ENCODE results near the gene C9orf57.
"Not testable (repeated sequence)": the region's sequence is repeated elsewhere in the genome, so short reads cannot be mapped to it uniquely, and the experiment has no call there.

C9orf57 gene

GRCh38 chr9:72060513-72060912, at the start of gene C9orf57:
TSS of gene C9orf57 (minus strand) at chr9:72060613. CDS start at chr9:72059331, 1,282 bp downstream.
- no peak for DNase-seq (ENCODE audit: low read depth in 3 of 3)

- no peak for DNase-seq (ENCODE audit: low read depth in 3 of 3)
These were observed 42.1 kb upstream of the C9orf57 start for GRCh38 chr9:72102520-72102919.

DNA sequence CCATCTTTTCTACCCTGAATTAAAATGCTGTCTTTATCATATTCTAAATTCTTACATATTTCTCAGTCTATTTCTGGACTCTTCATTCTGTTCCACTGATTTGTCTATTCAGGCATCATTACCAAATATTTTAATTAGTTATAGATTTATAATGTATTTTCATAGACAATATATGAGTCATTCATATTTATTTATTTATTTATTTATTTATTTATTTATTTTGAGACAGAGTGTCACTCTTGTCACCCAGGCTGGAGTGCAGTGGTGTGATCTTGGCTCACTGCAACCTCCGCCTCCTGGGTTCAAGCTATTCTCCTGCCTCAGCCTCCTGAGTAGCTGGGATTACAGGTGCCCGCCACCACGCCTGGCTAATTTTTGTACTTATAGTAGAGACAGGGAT, 35.1 kb upstream of the C9orf57 start:
- not testable (repeated sequence) for DNase-seq (ENCODE audit: low read depth in 3 of 3)

GRCh38 chr9:72092820-72093219, 32.4 kb upstream of the C9orf57 start:
- DNase-seq (ENCODE audit: low read depth in 3 of 3), result no peak

GRCh38 chr9:72089451-72090130, 29.2 kb upstream of the C9orf57 start:
- no peak for DNase-seq (ENCODE audit: low read depth in 3 of 3)

GRCh38 chr9:72082536-72082935, 22.1 kb upstream of the C9orf57 start:
- no peak for DNase-seq (ENCODE audit: low read depth in 3 of 3)

DNA sequence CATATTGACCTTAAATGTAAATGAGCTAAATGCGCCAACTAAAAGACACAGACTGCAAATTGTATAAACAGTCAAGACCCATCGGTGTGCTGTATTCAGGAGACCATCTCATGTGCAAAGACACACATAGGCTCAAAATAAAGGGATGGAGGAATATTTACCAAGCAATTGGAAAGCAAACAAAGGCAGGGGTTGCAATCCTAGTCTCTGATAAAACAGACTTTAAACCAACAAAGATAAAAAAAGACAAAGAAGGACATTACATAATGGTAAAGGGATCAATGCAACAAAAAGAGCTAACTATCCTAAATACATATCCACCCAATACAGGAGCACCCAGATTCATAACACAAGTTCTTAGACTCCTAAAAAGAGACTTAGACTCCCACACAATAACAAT, 14.3 kb upstream of the C9orf57 start:
- DNase-seq (ENCODE audit: low read depth in 3 of 3), result not testable (repeated sequence)

- no peak for DNase-seq (ENCODE audit: low read depth in 3 of 3)
These were observed 4.7 kb upstream of the C9orf57 start for GRCh38 chr9:72065076-72065475.

- DNase-seq (ENCODE audit: low read depth in 3 of 3), result no peak
These were observed 8.3 kb downstream of the C9orf57 start for GRCh38 chr9:72052122-72052521.

DNA sequence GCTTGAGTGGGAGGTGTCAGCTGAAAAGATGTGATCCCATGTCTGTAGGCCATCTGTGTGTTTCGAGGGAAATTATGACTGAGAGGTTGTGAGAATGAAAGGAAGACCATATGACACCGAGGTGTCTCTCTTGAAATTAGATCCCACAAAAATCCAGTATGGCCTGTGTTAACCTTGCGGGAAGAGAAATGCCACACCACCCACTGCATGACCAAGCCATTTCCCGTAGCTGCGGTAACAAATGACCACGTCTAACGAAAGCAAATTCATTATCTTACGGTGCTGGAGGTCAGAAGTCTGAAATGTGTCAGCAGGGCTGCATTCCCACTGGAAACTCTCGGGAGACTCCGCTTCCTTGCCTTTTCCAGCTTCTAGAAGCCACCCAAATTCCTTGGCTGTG, 11.6 kb downstream of the C9orf57 start:
- DNase-seq (ENCODE audit: low read depth in 3 of 3), result no peak

DNA sequence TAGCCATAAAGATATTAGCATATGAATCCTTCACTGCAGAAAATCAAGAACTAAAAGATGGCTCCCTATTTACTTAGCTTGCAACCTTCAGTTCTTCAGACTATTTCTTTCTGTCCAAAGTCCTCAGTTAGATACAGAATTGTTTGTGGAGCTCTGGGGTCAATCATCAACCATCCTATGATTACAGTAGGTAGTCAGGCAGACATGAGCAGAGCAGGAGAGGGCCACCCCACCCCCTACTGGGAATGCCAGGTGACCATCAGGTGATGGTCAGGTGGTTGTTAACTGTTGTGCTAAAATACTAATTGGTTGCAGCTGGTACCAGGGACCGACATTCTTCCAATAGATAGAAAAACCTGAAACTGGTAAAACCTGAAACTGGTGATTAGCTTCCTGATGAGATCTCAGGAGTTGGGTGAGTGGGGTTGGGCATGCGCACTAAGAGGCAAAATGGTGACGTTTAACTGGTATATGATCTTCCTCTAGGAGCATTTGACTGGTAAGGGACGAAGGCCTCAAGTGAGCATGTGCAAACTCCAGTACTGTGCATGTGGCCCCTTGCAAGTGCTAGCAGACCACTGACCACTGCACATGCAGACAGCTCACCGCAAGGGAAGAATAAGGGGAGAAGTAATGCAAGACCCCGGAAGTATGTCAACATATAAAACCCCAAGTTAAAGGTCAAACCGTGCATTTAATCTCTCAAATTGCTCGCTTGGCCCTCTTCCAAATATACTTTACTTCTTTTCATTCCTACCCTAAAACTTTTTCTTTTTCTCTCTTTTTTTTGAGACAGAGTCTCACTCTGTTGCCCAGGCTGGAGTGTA, 13.6 kb downstream of the C9orf57 start:
- no peak for DNase-seq (ENCODE audit: low read depth in 3 of 3)

GRCh38 chr9:72044095-72044494, 16.3 kb downstream of the C9orf57 start:
- DNase-seq (ENCODE audit: low read depth in 3 of 3), result no peak

- DNase-seq (ENCODE audit: low read depth in 3 of 3), result no peak
These were observed 16.8 kb downstream of the C9orf57 start for GRCh38 chr9:72043576-72043975.

GRCh38 chr9:72042928-72043327, 17.5 kb downstream of the C9orf57 start:
- DNase-seq (ENCODE audit: low read depth in 3 of 3), result no peak

- no peak for DNase-seq (ENCODE audit: low read depth in 3 of 3)
These were observed 18.6 kb downstream of the C9orf57 start for GRCh38 chr9:72041775-72042194.

GRCh38 chr9:72041369-72041768, 19.0 kb downstream of the C9orf57 start:
- no peak for DNase-seq (ENCODE audit: low read depth in 3 of 3)

DNA sequence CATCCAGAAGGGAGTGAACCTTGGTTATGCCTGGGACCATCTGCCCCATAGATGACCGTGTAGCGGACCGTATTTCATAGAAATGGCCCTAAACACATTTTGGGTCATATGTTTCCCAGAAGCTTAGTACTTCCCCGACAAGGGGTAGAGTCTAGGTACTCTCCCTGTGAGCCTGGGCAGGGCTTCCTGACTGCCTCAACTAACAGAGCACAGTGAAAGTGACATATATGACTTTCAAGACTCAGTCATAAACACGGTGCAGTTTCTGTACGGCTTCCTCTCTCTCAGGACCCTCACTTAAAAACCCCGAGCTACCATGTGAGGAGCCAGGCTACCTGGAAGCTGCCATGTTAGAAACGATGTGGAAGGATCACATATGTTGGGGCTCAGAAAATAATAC, 20.9 kb downstream of the C9orf57 start:
- DNase-seq (ENCODE audit: low read depth in 3 of 3), result no peak

- DNase-seq (ENCODE audit: low read depth in 3 of 3), result peak; percentile 28 to 36 (median 32)
These were observed 21.5 kb downstream of the C9orf57 start for GRCh38 chr9:72038890-72039410.

DNA sequence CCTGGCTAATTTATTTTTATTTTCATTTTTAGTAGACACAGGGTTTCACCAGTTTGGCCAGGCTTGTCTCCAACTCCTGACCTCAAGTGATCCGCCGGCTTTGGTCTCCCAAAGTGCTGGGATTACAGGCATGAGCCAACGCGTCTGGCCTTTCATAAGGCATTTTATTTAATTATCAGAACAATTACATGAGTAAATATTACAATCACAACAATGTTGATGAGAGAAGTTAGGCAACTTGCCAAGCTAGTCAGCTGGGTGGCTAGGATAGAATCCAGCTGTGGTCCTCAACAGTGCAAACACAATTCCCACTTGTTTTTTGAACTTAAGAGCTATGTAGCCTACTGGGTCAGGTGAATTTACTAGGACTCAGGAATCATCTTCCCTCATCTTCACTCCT, 22.0 kb downstream of the C9orf57 start:
- no peak for DNase-seq (ENCODE audit: low read depth in 3 of 3)

DNA sequence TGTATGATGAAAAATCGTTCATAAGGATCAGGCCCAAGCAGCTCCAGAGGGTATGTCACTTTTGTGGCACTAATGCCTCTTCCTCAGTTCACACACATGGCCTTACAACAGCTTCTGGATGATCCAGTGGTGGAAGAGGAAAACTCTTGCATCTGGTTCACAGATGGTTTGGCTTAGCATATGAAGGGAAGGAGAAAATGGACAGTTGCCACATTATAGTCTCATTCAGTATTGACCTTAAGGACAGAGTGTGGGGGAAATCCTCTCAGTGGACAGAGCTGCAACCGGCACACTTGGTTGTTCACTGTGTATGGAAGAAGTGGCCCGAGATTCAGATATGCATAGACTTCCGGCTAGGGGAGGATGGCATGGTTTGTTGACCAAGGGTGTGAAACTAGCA, 22.8 kb downstream of the C9orf57 start:
- no peak for DNase-seq (ENCODE audit: low read depth in 3 of 3)

GRCh38 chr9:72030767-72031166, 29.6 kb downstream of the C9orf57 start:
- DNase-seq (ENCODE audit: low read depth in 3 of 3), result no peak

DNA sequence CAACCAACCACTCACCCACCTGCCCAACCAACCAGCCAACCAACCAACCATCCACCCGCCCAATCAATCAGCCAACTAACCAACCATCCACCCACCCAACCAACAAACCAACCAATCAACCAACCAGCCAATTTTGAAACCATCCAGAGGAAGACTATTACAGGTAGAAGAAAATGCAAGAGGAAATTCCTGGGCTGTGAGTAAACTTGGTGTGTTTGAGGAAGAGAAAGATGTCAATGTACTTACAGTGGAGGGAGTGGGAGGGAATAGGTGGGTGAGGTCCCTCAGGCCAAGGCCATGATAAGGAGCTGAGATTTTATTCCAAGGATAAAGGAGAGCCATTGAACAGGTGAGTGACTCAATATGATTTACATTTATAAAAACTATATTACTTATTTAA, 30.4 kb downstream of the C9orf57 start:
- DNase-seq (ENCODE audit: low read depth in 3 of 3), result no peak

DNA sequence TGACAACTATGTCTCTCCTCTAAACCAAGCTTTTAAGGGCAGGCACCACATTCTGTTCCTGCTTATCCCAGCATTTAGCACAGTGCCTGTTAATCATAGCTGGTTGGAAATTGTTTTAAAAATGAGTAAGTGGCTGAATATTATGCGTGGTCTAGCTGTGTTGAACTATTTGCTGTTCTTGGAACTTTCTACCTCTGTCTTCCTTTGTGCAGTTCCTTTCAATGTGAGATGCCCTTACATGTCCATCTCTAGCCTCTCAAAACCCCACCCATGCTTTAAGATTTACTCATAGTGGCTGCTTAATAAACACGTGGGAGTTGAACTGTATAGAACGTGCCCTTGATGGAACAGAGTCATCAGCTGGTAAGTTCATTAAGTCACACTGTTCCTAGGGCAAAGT, 34.5 kb downstream of the C9orf57 start:
- no peak for DNase-seq (ENCODE audit: low read depth in 3 of 3)

Measured in stimulated activated CD4-positive, alpha-beta T cell treated with anti-CD3 and anti-CD28 coated beads, TNF-alpha, amount 100 ng/mL, for 4 hours (primary cell).